AG09319 (cell line): Measurements from ENCODE around the gene FBXL7.

Source experiments
- DNase-seq: peaks from one replicate; pipeline ENCODE4 v3.0.0-alpha.2; 2010; ENCODE audit warnings: low read depth; ENCODE audit errors: extremely low read depth
- CTCF ChIP-seq: IDR thresholded peaks from 2 replicates; pipeline ENCODE4 v1.5.1; 2011; ENCODE audit warnings: low read depth, mild to moderate bottlenecking, inconsistent platforms, low read length, moderate library complexity

Gene FBXL7

DNA sequence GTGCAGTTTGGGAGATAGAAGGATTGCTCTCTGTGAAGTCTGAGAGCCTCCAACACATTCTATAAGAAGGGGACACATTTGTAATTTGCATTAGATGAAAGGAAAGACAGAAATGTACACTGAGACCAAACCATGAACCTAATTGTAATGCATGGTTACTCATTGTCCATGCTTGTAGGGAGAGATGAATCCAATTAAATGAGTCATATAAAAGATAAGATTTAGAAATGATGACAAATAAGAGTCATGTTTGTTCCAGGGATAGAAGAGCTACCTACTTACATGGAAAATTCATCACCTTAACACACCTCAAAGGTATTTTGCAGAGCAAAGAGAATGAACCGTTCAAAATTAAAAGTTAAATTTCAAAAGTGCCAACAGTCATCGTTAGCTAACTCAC lies 85.1 kb downstream of the FBXL7 start:
- no peak for DNase-seq
- TF ChIP-seq CTCF: no peak

DNA sequence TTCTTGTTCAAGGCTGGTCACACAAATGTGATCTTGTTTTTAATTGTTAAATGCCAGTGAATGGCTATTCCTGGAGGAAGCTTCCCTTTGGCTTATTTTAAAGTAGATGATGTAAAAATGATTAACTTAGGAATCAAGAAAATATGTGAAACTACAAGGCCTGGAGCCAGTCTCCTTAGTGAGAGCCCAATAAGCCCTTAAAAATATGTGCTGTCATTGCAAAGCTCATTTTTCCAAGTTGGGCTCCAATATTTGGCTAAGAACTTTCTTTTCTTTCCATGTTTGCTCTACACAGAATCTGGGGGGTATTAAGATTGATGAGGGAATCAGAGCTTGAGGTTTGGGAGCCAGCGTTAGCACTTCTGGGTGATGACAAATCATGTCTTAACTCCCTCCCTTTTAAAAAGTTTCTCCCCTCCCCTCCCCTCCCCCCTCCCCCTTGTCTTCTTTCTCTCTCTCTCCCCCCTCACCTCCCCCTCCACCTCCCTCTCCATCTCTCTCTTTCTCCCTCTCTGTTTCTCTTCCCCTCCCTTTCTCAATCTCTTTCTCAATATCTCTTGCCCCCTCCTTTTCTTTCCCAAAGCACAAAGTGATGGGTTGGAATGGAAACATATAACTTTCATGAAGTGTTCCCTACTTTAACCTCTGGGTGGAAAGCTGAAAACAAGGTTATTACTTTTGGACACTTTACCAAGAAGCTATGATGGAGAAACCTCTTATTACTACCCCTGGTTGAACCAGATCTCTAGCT lies 86.0 kb downstream of the FBXL7 start:
- no peak for TF ChIP-seq CTCF
- no peak for DNase-seq

- no peak for TF ChIP-seq CTCF
- DNase-seq: peak; percentile 72
Observed at GRCh38 chr5:15587916-15588315, 87.9 kb downstream of the FBXL7 start.

DNA sequence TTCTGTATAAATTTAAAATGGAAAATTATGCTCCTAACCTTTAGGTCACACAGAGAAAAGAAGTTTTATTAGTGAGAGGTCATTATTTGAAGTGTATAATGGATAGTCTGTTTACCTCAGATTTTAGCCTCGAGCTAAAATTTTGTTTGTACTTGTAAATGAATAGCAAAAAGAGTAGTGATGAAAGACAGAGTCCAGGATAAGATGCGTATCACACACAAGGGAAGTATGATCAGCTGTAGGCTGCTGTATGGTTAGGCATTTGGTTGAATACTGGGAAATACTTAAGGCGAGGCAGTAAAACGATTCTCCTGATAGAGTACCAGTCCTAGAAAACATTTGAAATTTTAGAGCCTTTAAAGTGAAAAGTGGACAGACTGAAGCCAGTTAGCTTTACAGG lies 92.7 kb downstream of the FBXL7 start:
- TF ChIP-seq CTCF: no peak
- DNase-seq: no peak

- no peak for DNase-seq
- no peak for TF ChIP-seq CTCF
Observed at GRCh38 chr5:15594977-15595568, 95.1 kb downstream of the FBXL7 start.

- no peak for DNase-seq
- TF ChIP-seq CTCF: no peak
Observed at GRCh38 chr5:15595929-15596328, 95.9 kb downstream of the FBXL7 start.

DNA sequence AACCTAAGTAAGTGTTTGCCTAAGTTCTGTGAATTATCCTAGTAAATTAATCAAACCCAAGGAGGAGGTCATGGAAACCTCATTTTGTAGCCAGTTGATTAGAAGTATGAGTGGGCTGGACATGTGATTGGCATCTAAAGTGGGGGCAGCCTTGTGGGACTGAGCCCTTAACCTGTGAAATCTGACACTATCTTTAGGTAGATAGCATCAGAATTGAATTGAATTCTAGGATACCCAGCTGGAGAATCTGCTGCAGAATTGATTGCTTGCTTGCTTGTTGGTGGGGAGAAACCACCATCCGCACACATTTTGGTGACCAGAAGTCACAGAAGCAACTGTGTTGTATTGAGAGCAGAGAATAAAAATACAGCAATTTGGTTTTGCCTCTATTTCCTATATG lies 97.0 kb downstream of the FBXL7 start:
- TF ChIP-seq CTCF: no peak
- DNase-seq: no peak
